Heart left ventricle (tissue), 16 donors: ENCODE results near the gene NHLRC2. TPM values are rescaled to one million over a fixed set of nuclear protein-coding genes. Genes with fewer than 3 reads are reported as not detected.
A peak's percentile ranks its signal among the peaks of the same experiment; 100 is the strongest.

Source experiments
- ATAC-seq, 4 donors: fragments of 200-7000 bp; cut with Tn5 transposase; one replicate each; pipeline ENCODE4 v1.9.1; 2020 to 2022; ENCODE audit warnings: moderate library complexity in 4 of 4, mild to moderate bottlenecking in 3 of 4, moderate number of reproducible peaks in 1 of 4
- DNase-seq, 5 donors: peaks; one replicate each; pipeline ENCODE4 v3.0.0-alpha.2; 2020
- H3K27ac ChIP-seq, 12 donors: fragments of 200-600 bp; sonication (generic) in 4 of 12; one replicate each; pipeline versions ENCODE4 v1.5.0 to v1.8.0; 2016 to 2022; ENCODE audit warnings: mild to moderate bottlenecking in 2 of 12
- H3K27me3 ChIP-seq, 9 donors: fragments of 200-600 bp; sonication (generic) in 2 of 9; one replicate each; pipeline versions ENCODE4 v1.5.1 to v1.8.0; 2016 to 2022; ENCODE audit warnings: mild to moderate bottlenecking in 3 of 9
- H3K36me3 ChIP-seq, 9 donors: fragments of 200-600 bp; sonication (generic) in 2 of 9; one replicate each; pipeline versions ENCODE4 v1.5.0 to v1.8.0; 2018 to 2022; ENCODE audit warnings: mild to moderate bottlenecking in 2 of 9
- H3K4me1 ChIP-seq, 12 donors: fragments of 200-600 bp; sonication (generic) in 4 of 12; one replicate each; pipeline versions ENCODE4 v1.5.0 to v1.8.0; 2016 to 2022; ENCODE audit warnings: mild to moderate bottlenecking in 3 of 12
- H3K4me3 ChIP-seq, 12 donors: fragments of 200-600 bp; sonication (generic) in 4 of 12; one replicate each; pipeline versions ENCODE4 v1.5.0 to v1.8.0; 2017 to 2022; ENCODE audit warnings: mild to moderate bottlenecking in 9 of 12, moderate library complexity in 4 of 12
- H3K9me3 ChIP-seq, 12 donors: fragments of 200-600 bp; sonication (generic) in 4 of 12; one replicate each; pipeline versions ENCODE4 v1.5.0 to v1.8.0; 2016 to 2022; ENCODE audit warnings: mild to moderate bottlenecking in 1 of 12
- POLR2A ChIP-seq, 2 donors: fragments of 450-650 bp; IDR thresholded peaks; one replicate each; pipeline ENCODE4 v1.6.1; 2017; ENCODE audit warnings: antibody characterized with exemption in 2 of 2, mild to moderate bottlenecking in 2 of 2, moderate library complexity in 2 of 2
- WGBS, 4 donors: extraction: QIAGEN DNeasy Blood & Tissue Kit in 2 of 4; methylation state at CpG; one replicate each; pipeline versions ENCODE4 v1.1.5 to v1.1.7; 2013 to 2018; 5-methylcytosine and 5-hydroxymethylcytosine counted together
- intact Hi-C, 10 donors: fragments of 100-400 bp; cut with DNase I; formaldehyde crosslinking; loops; one replicate each; pipeline versions ENCODE4 v1.11.1 to v1.14.2; 2022
- polyA plus RNA-seq, 2 donors: library from polyadenylated mRNA; stranded (reverse); fragments of 200-250 nt; gene quantifications; one replicate each; pipeline ENCODE4 v1.2.3, GENCODE V29; 2013
- total RNA-seq, 9 donors: library from RNA; depleted of rRNA in 2 of 9; stranded (reverse); fragments of >200 nt in 2 of 9; fragmentation: NEBNext Ultra II Directional in 3 of 9; extraction: Animal tissue kit (Norgen Biotek cat#: 25700) in 3 of 9; gene quantifications; one replicate each; pipeline versions ENCODE4 v1.1.0 to v1.2.4, GENCODE V29; 2016 to 2023
- TF ChIP-seq, protein P1 (sequence below), 12 donors: fragments of 200-600 bp; sonication (generic) in 4 of 12; IDR thresholded peaks; one replicate each; pipeline versions ENCODE4 v1.5.0 to v1.8.0; 2018 to 2022; ENCODE audit warnings: antibody characterized with exemption in 12 of 12, mild to moderate bottlenecking in 5 of 12
- donor health status: ischemic (EF 13 %, LVEDD 7.1; RV severe dilation, severe dysfunction).
- donor health status: healthy with polysubstance abuse.
- donor health status: DM: no; HTN: yes; CAD: no.
- donor health status: DM: no; HTN: no; CAD: no.
- donor health status: ischemic (EF 25% LVEDD 6.9; RV normal size, moderate dysfunction).
- donor health status: ischemic (EF 25% LVEDD 5.7; RV mildly dilated, moderate dysfunction).
- donor health status: healthy.
- donor health status: DM: yes; HTN: yes; CAD: no.
- donor health status: ischemic (EF 35%, LVEDD 5.7; RV mildly dilated, moderate dysfunction).
- donor health status: nonischemic (EF 11% LVEDD 7.7; RV severe dilation, severe dysfunction).
- donor health status: DM: yes; HTN: yes; CAD: no.
- donor health status: PGD.
- donor health status: ischemic (EF 29% LVEDD 5.4; RV normal size, mild dysfunction).
- donor health status: nonischemic (EF 23%, LVEDD 6.1; RV moderate dilation, normal function).

The NHLRC2 gene
- total and polyA plus RNA-seq, 11 donors, result 13.0 to 105 (median 76.1) TPM

DNA sequence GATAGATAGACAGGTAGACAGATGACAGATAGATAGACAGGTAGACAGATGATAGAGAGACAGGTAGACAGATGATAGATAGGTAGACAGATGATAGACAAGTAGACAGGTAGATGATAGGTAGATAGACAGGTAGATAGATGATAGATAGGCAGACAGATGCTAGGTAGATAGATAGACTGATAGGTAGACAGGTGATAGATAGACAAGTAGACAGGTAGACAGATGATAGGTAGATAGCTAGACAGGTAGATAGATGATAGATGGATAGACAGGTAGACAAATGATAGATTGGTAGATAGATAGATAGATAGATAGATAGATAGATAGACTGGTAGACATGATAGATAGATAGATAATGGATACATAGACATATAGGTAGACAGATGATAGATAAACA is 95.8 kb downstream of the NHLRC2 start:
- H3K9me3 ChIP-seq, result peaks cover 0 to 6% (median 0%) of the 10 kb centered on the region in 12 donors
- peaks cover 0 to 13% (median 2%) of the 10 kb centered on the region in 12 donors for H3K4me1 ChIP-seq
- H3K36me3 ChIP-seq, result no peaks in the 10 kb centered on the region
- H3K27ac ChIP-seq, result no peak overlapping the region
- DNase-seq (no peak), ATAC-seq (no peak)
- no peak for TF ChIP-seq POLR2A (IDR thresholded peaks at IDR 0.05)
- TF ChIP-seq, protein P1, sequence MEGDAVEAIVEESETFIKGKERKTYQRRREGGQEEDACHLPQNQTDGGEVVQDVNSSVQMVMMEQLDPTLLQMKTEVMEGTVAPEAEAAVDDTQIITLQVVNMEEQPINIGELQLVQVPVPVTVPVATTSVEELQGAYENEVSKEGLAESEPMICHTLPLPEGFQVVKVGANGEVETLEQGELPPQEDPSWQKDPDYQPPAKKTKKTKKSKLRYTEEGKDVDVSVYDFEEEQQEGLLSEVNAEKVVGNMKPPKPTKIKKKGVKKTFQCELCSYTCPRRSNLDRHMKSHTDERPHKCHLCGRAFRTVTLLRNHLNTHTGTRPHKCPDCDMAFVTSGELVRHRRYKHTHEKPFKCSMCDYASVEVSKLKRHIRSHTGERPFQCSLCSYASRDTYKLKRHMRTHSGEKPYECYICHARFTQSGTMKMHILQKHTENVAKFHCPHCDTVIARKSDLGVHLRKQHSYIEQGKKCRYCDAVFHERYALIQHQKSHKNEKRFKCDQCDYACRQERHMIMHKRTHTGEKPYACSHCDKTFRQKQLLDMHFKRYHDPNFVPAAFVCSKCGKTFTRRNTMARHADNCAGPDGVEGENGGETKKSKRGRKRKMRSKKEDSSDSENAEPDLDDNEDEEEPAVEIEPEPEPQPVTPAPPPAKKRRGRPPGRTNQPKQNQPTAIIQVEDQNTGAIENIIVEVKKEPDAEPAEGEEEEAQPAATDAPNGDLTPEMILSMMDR (IDR thresholded peaks at IDR 0.05), result no peak
- no peak overlapping the region for H3K4me3 ChIP-seq
- no peaks in the 10 kb centered on the region for H3K27me3 ChIP-seq
- intact Hi-C loops, result no loop called here

DNA sequence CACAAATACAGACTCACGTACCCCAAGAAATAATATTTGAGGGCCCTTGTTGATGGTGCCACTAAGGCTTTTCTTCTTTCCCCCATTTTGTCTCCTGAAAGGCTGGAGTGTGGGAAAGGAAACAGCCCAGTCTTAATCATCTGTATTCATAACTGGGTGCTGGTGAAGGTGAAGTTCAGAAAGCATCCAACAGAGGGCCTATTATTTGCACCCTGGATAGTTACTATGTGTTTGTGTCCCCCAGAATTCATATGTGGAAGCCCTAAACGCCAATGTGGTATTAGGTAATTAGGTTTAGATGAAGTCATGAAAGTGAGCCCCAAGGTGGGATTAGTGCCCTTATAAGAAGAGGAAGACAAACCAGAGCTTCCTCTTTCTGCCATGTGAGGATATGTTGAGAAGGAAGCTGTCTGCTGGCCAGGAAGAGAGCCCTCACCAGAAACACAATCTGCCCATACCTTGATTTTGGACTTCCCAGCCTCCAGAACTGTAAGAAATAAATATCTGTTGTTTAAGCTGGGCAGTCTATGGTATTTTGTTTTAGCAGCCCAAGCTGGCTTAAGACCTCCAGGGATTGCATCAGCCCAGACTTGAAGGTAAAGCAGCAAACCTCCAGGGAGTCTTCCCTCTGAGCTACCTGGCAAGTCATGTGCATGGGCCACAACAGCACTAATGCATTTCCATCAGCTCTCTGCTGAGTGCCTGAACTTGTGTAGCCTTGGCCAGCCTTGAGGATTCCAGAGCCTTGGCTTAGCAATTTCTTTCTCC is 99.2 kb downstream of the NHLRC2 start:
- DNase-seq (no peak), ATAC-seq (no peak)
- H3K4me3 ChIP-seq, result no peak overlapping the region
- peaks cover 0 to 6% (median 0%) of the 10 kb centered on the region in 12 donors for H3K9me3 ChIP-seq
- WGBS, 4 donors, result 74 to 87% (median 85%) methylated on average over 2 of the region's 2 CpGs
- H3K4me1 ChIP-seq, result peaks cover 0 to 14% (median 3%) of the 10 kb centered on the region in 12 donors
- TF ChIP-seq, protein P1 (IDR thresholded peaks at IDR 0.05), result peak in 2 of 12 donors; percentile 10 to 18
- no peak for TF ChIP-seq POLR2A (IDR thresholded peaks at IDR 0.05)
- H3K27ac ChIP-seq, result no peak overlapping the region
- intact Hi-C loops, result no loop called here
- H3K27me3 ChIP-seq, result no peaks in the 10 kb centered on the region
- H3K36me3 ChIP-seq, result no peaks in the 10 kb centered on the region

DNA sequence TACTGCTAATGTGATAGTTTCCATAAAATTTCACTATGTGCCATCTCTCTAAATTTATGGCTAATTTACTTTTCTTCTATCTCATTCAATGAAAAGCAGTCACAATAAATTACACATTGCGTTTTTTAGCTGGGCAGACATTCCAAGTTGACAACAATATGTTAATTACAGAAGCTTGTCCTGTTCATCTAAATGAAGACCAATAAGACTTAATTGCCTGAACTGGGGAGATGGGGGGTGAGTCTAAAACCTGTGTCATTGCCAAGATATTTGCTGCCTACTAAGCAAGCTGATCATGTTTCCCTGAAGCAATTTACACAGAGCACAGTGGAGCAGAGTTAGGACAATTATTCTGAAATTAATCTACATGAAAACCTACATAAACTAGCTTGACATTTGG is 99.9 kb downstream of the NHLRC2 start:
- WGBS, 4 donors, result 95 to 98% (median 97%) methylated on average over 1 of the region's 1 CpG
- no peak overlapping the region for H3K4me3 ChIP-seq
- no peak for DNase-seq
- H3K9me3 ChIP-seq, result peaks cover 0 to 6% (median 0%) of the 10 kb centered on the region in 12 donors
- H3K27ac ChIP-seq, result no peak overlapping the region
- no peak for ATAC-seq
- peaks cover 0 to 21% (median 7%) of the 10 kb centered on the region in 12 donors for H3K4me1 ChIP-seq
- no peaks in the 10 kb centered on the region for H3K27me3 ChIP-seq
- no peaks in the 10 kb centered on the region for H3K36me3 ChIP-seq
- TF ChIP-seq, protein P1 (IDR thresholded peaks at IDR 0.05), result no peak
- no peak for TF ChIP-seq POLR2A (IDR thresholded peaks at IDR 0.05)
- intact Hi-C loops, result no loop called here

DNA sequence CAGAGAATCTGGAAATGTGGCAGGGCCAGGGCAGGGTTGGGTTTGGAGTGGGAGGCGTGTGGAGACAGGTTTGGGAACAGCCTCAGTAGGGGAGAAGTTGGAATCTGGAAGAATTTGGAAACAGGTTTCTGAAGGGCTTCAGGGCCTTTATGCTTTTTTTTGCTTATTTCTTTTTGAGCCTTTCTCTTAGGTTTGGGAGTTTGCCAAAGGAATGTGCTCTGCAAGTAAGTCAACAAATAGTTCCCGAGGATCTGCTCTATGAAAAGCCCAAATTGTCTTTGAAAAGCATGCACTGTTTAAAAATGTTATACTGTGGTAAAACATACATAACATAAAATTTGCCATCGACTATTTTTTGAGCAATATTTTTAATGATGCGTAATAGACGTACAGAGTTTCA is 102.6 kb downstream of the NHLRC2 start:
- DNase-seq (no peak), ATAC-seq (no peak)
- peaks cover 0 to 25% (median 7%) of the 10 kb centered on the region in 12 donors for H3K4me1 ChIP-seq
- H3K27me3 ChIP-seq, result no peaks in the 10 kb centered on the region
- H3K36me3 ChIP-seq, result no peaks in the 10 kb centered on the region
- 68 to 76% (median 74%) methylated on average over 5 of the region's 5 CpGs for WGBS, 4 donors
- TF ChIP-seq, protein P1 (IDR thresholded peaks at IDR 0.05), result no peak
- TF ChIP-seq POLR2A (IDR thresholded peaks at IDR 0.05), result no peak
- H3K4me3 ChIP-seq, result no peak overlapping the region
- H3K9me3 ChIP-seq, result peaks cover 0 to 6% (median 0%) of the 10 kb centered on the region in 12 donors
- H3K27ac ChIP-seq, result peak overlapping the region in 2 of 12 donors; percentile 33 to 39
- intact Hi-C loops, result no loop called here
